CD14-positive monocyte (primary cell): ENCODE measurements around the gene CYLD. TPM values are rescaled to one million over a fixed set of nuclear protein-coding genes. Genes with fewer than 3 reads are reported as not detected.

Experiments used
- DNase-seq, 3 donors: peaks; one replicate each; pipeline ENCODE4 v3.0.0-alpha.2; 2011 to 2022
- H2AFZ ChIP-seq: 2 replicates; pipeline ENCODE4 v1.6.0; 2012; ENCODE audit warnings: mild to moderate bottlenecking, low read depth, low read length, inconsistent platforms; ENCODE audit not compliant: insufficient read depth, poor library complexity, severe bottlenecking
- H3K27ac ChIP-seq, 2 donors: 1 replicate in 1 of 2; 2 replicates in 1 of 2; pipeline ENCODE4 v1.5.1; 2012 to 2013; ENCODE audit warnings: low read length in 2 of 2, control low read depth in 1 of 2, inconsistent platforms in 1 of 2, low read depth in 1 of 2, mild to moderate bottlenecking in 1 of 2
- H3K27me3 ChIP-seq, 2 donors: one replicate each; pipeline versions ENCODE4 v1.6.0 to v1.6.1; 2011 to 2013; ENCODE audit warnings: low read length in 2 of 2; ENCODE audit not compliant: control insufficient read depth in 2 of 2, insufficient read depth in 2 of 2
- H3K36me3 ChIP-seq, 2 donors: replicated peaks in 1 of 2; 1 replicate in 1 of 2; 2 replicates in 1 of 2; pipeline versions ENCODE4 v1.5.1 to v1.6.1; 2012 to 2013; ENCODE audit warnings: low read length in 2 of 2, control low read depth in 1 of 2, inconsistent platforms in 1 of 2, mild to moderate bottlenecking in 1 of 2; ENCODE audit not compliant: insufficient read depth in 2 of 2, control insufficient read depth in 1 of 2
- H3K4me1 ChIP-seq, 2 donors: 1 replicate in 1 of 2; 2 replicates in 1 of 2; pipeline versions ENCODE4 v1.5.1 to v1.6.1; 2012 to 2013; ENCODE audit warnings: low read length in 2 of 2, control low read depth in 1 of 2, inconsistent platforms in 1 of 2, mild to moderate bottlenecking in 1 of 2, moderate library complexity in 1 of 2; ENCODE audit not compliant: insufficient read depth in 2 of 2, control insufficient read depth in 1 of 2
- H3K4me2 ChIP-seq: replicated peaks from 2 replicates; pipeline ENCODE3; 2012; ENCODE audit warnings: low read length, moderate library complexity, mild to moderate bottlenecking; ENCODE audit not compliant: poor library complexity, severe bottlenecking; ENCODE audit errors: extremely low read depth
- H3K4me3 ChIP-seq, 3 experiments: fragments of 200-600 bp in 1 of 3; sonication (generic) in 1 of 3; replicated peaks in 1 of 3; 1 replicate in 2 of 3; 2 replicates in 1 of 3; pipeline ENCODE4 v1.5.1; 2011 to 2013; ENCODE audit warnings: low read length in 3 of 3, mild to moderate bottlenecking in 3 of 3, control low read depth in 2 of 3, low read depth in 2 of 3, inconsistent platforms in 1 of 3, moderate library complexity in 1 of 3
- H3K79me2 ChIP-seq: 2 replicates; pipeline ENCODE4 v1.6.0; 2012; ENCODE audit warnings: mild to moderate bottlenecking, control low read depth, inconsistent platforms, low read length, moderate library complexity; ENCODE audit not compliant: insufficient read depth
- H3K9ac ChIP-seq: 2 replicates; pipeline ENCODE4 v1.6.0; 2017; ENCODE audit warnings: low read length, mild to moderate bottlenecking; ENCODE audit not compliant: insufficient read depth, poor library complexity, severe bottlenecking
- H3K9me3 ChIP-seq, 2 donors: replicated peaks in 1 of 2; 1 replicate in 1 of 2; 2 replicates in 1 of 2; pipeline versions ENCODE4 v1.5.1 to v1.6.1; 2012 to 2013; ENCODE audit warnings: low read length in 2 of 2, control low read depth in 1 of 2; ENCODE audit not compliant: control insufficient read depth in 1 of 2, insufficient read depth in 1 of 2
- H4K20me1 ChIP-seq: 2 replicates; pipeline ENCODE4 v1.6.0; 2012; ENCODE audit warnings: mild to moderate bottlenecking, low read length, control low read depth, moderate library complexity; ENCODE audit not compliant: insufficient read depth
- H3K27ac Mint-ChIP-seq, 7 donors: one replicate each; pipeline ENCODE4 v1.8.0; 2020; ENCODE audit warnings: mild to moderate bottlenecking in 7 of 7, mixed read lengths in 7 of 7, moderate library complexity in 6 of 7, inconsistent platforms in 2 of 7
- H3K27me3 Mint-ChIP-seq, 3 donors: one replicate each; pipeline ENCODE4 v1.8.0; 2021 to 2022; ENCODE audit warnings: low read depth in 3 of 3, mild to moderate bottlenecking in 3 of 3, mixed read lengths in 3 of 3, moderate library complexity in 3 of 3, inconsistent platforms in 1 of 3
- H3K36me3 Mint-ChIP-seq, 2 donors: one replicate each; pipeline ENCODE4 v1.8.0; 2020; ENCODE audit warnings: mixed read lengths in 2 of 2, inconsistent platforms in 1 of 2, mild to moderate bottlenecking in 1 of 2
- H3K4me1 Mint-ChIP-seq: one replicate; pipeline ENCODE4 v1.8.0; 2020; ENCODE audit warnings: mild to moderate bottlenecking, mixed read lengths
- H3K4me3 Mint-ChIP-seq, 2 donors: one replicate each; pipeline ENCODE4 v1.8.0; 2020; ENCODE audit warnings: mild to moderate bottlenecking in 2 of 2, mixed read lengths in 2 of 2, moderate library complexity in 1 of 2
- H3K9me3 Mint-ChIP-seq, 7 donors: one replicate each; pipeline ENCODE4 v1.8.0; 2020 to 2022; ENCODE audit warnings: mixed read lengths in 7 of 7, mild to moderate bottlenecking in 6 of 7, moderate library complexity in 6 of 7, inconsistent platforms in 2 of 7
- CTCF ChIP-seq: fragments of 200-600 bp; IDR thresholded peaks from one replicate; pipeline ENCODE4 v1.8.0; 2022; ENCODE audit warnings: antibody characterized with exemption, mild to moderate bottlenecking
- WGBS: methylation state at CpG from one replicate; pipeline ENCODE4 v1.1.5; 2013; ENCODE audit warnings: missing lambda C conversion rate; ENCODE audit not compliant: insufficient coverage; 5-methylcytosine and 5-hydroxymethylcytosine counted together
- intact Hi-C, 2 donors: fragments of 100-400 bp; cut with micrococcal nuclease; formaldehyde crosslinking; loops; one replicate each; pipeline versions ENCODE4 v1.15.0 to v1.15.1; 2023
- polyA plus RNA-seq, 3 donors: library from polyadenylated mRNA; depleted of rRNA in 1 of 3; unstranded in 2 of 3; stranded (reverse) in 1 of 3; fragments of 300-500 nt in 2 of 3; fragments of >200 nt in 1 of 3; fragmentation: Illumina TruSeq in 2 of 3; gene quantifications; 1 replicate in 2 of 3; 2 replicates in 1 of 3; pipeline ENCODE4 v1.2.3, GENCODE V29; 2012 to 2021

The CYLD gene
- polyA plus RNA-seq, 3 donors, result 32.1 to 57.9 (median 35.9) TPM

DNA sequence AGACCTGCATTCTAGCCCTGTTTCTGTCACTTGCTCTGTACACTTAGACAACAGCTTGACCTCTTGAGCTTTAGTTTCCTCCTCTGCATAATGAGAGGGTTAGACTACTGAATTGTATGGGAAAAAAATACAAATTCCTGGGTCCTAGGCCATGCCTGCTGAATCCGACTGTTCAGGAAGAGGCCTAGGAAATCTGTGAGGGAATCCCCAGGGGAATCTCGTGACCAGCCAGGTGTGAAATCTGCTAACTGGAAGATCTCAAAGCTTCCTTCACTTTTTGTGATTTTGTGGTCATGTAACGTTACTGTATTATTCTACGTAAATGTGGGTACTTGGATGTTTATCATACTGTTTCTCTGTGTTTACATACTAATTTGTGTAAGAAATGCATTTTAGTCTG is 58.2 kb downstream of the CYLD start:
- Mint-ChIP-seq H3K36me3 (peaks cover 48 to 57% of the 10 kb centered on the region in 2 donors), H3K4me3 (no peak overlapping the region), H3K9me3 (peaks cover 0 to 1% (median 0%) of the 10 kb centered on the region in 7 donors), H3K27ac (no peak overlapping the region), H3K27me3 (peaks cover 0 to 2% (median 0%) of the 10 kb centered on the region in 3 donors), H3K4me1 (no peaks in the 10 kb centered on the region)
- no peaks in the 10 kb centered on the region for H3K4me1 ChIP-seq
- no peak overlapping the region for H2AFZ ChIP-seq
- no peak for TF ChIP-seq CTCF
- H3K9ac ChIP-seq, result no peak overlapping the region
- no peak overlapping the region for H3K4me3 ChIP-seq
- no peak overlapping the region for H3K27ac ChIP-seq
- H3K4me2 ChIP-seq, result no peak overlapping the region
- 93% methylated on average over 2 of the region's 4 CpGs for WGBS
- H4K20me1 ChIP-seq, result no peaks in the 10 kb centered on the region
- peaks cover 49 to 68% of the 10 kb centered on the region in 2 donors for H3K36me3 ChIP-seq
- intact Hi-C loops, result loop anchor here in 1 of 2 donors (10.0 kb wide), 1 partner anchor 255 kb away; the partner anchor contains the start of gene NKD1
- no peak for DNase-seq
- no peaks in the 10 kb centered on the region for H3K79me2 ChIP-seq
- no peaks in the 10 kb centered on the region for H3K27me3 ChIP-seq
- H3K9me3 ChIP-seq, result no peaks in the 10 kb centered on the region

DNA sequence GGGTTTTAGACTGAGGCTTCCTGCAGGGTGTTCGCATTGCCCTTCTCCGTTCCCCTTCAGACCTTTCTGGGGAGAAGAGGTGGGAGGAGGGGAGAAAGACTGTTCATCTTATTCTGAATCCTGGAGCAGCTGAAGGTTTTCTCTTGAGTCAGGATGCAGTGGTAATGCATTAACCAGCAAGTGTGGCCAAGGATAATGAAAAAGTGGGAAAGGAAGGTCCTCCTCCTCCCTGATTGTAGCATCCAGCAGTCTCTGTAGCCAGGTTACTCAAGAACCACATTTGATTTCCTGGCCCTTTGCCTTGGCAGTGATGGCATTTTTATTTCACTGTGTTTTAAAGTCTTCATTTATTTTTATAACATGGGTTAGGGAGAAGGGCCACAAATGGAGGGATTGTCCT is 59.1 kb downstream of the CYLD start:
- intact Hi-C loops, result loop anchor here in 1 of 2 donors (10.0 kb wide), 1 partner anchor 256 kb away; the partner anchor contains the start of gene NKD1
- H3K4me1 ChIP-seq, result peaks cover 0 to 1% of the 10 kb centered on the region in 2 donors
- H3K36me3 ChIP-seq, result peaks cover 40 to 58% of the 10 kb centered on the region in 2 donors
- H3K27ac ChIP-seq, result peak overlapping the region in 1 of 2 donors; percentile 8
- H3K36me3 Mint-ChIP-seq, result peaks cover 38 to 48% of the 10 kb centered on the region in 2 donors
- no peaks in the 10 kb centered on the region for H3K27me3 ChIP-seq
- no peak overlapping the region for H3K4me2 ChIP-seq
- H3K4me1 Mint-ChIP-seq, result peaks cover 4% of the 10 kb centered on the region
- H2AFZ ChIP-seq, result no peak overlapping the region
- H4K20me1 ChIP-seq, result no peaks in the 10 kb centered on the region
- DNase-seq, result no peak
- no peak overlapping the region for H3K4me3 ChIP-seq
- no peaks in the 10 kb centered on the region for H3K9me3 ChIP-seq
- TF ChIP-seq CTCF, result no peak
- no peak overlapping the region for H3K4me3 Mint-ChIP-seq
- peak overlapping the region in 1 of 7 donors; percentile 15 for H3K27ac Mint-ChIP-seq
- H3K79me2 ChIP-seq, result no peaks in the 10 kb centered on the region
- WGBS, result 100% methylated on average over 2 of the region's 2 CpGs
- H3K9ac ChIP-seq, result no peak overlapping the region
- H3K27me3 Mint-ChIP-seq, result peaks cover 0 to 2% (median 0%) of the 10 kb centered on the region in 3 donors
- peaks cover 0 to 1% (median 0%) of the 10 kb centered on the region in 7 donors for H3K9me3 Mint-ChIP-seq
